Measurements from ENCODE around the gene BTBD9. TPM values are rescaled to one million over a fixed set of nuclear protein-coding genes. Genes with fewer than 3 reads are reported as not detected.

Gene BTBD9
- total RNA-seq, 2 experiments from 2014 or later, result 8.8 to 9.2 TPM

DNA sequence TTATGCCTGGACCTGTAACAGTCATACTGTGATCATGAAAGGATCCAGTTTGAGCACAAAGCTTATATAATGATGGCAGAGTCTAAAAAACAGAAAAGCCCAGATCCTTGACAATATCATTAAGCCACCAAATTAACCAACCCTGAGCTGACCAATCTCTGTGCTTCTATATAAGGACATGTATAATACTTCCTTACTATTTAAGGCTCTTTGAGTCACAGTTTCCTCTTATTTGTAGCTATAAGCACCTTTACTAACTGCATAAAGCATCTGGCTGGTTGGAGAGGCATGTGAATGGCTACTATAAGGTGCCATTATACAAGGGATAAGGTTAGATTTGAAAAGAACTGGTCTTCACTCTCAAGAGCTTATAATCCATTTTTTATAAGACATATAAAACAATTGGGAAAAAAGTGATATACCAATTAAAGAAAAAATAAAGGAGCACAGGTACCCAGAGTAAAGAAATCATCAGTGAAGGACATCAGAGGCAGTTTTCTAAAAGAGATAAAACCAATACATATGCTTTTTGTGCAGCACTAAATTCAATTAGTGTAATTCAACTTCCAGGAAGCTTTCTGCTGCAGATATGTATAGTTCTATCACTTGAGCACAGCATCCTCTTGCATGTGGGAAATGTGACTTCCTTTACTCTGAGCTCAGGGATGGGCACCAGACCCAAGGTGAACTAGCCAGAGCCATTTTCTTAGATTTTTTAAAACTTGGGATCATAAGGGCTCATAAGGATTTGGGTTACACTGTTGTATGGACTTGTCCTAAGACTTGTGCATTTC lies 121.0 kb downstream of the BTBD9 start:
- POLR2A ChIA-PET, result no interaction called here
- CTCF ChIA-PET, result interaction anchor here (0.6 kb wide), 1 partner anchor 25 kb away, joined by 3 read pairs; no protein-coding TSS in a partner anchor

DNA sequence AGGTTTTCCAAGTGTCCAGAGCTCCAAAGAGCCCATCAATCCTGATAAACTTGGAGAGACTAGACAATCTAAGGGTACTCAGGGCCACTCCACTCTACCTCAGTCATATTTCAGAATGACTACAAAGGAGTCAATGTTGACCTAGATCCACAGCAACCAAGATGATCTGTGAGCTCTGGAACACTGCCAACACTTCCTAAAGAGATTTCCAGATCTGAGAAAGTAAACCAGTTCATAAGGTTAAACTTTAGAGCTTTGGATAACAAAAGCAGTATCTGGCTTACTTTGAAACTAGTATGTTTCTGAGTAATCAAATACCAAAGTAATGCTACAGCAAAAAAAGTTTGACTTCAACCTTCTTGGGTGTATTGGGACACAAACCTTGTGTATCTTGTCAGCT lies 122.7 kb downstream of the BTBD9 start:
- POLR2A ChIA-PET, result no interaction called here
- CTCF ChIA-PET, result no interaction called here

DNA sequence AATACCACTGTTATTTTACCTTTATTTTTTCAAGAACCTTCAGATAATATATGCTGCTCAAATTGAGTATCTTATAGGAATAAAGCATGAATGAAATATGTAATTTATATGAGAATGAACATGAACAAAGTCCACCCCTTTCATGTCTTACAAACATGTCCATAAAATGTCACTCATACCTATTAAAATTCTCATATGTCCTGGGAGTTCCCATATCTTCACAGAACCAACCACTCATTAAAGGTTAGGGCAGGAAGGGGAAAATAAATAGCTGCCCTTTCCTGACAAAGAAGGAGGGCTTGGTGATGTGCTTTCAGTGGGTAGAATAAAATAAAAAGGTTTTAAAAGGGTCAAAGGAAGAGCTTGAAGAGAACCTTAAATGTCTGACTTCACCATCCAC lies 125.3 kb downstream of the BTBD9 start:
- POLR2A ChIA-PET, result no interaction called here
- CTCF ChIA-PET, result no interaction called here

DNA sequence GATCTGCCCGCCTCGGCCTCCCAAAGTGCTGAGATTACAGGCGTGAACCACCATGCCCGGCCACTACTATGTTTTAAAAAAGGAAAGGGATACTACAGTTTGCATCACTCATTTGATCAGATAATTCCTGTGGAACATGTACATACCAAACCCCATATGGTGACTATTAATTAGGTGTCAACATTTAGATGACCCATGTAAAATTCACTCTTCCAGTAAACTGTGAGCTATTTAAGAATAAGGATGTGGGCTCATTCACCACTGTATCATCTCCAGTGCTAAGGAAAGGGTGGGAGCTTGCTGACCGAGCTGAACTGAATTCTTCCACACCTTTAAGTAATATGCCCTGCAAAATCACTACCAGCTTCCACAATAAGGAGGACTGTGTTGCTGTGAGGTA lies 127.5 kb downstream of the BTBD9 start:
- CTCF ChIA-PET, result no interaction called here

DNA sequence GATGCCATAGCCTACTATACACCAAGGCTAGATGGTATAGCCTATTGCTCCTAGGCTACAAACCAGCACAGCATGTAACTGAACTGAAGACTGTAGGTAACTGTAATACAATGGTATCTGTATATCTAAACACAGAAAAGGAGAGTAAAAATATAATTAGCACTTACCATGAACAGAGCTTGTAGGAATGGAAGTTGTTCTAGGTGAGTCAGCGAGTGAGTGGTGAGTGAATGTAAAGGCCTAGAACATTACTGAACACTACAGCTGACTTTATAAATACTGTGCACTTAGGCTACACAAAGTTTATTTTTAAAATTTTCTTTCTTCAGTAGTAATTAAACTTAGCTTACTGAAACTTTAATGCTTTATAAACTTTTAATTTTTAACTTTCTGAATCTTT lies 129.5 kb downstream of the BTBD9 start:
- ChIA-PET CTCF (no interaction called here), POLR2A (no interaction called here)

More for the DNA sequence above, 127.5 kb downstream of the BTBD9 start:
- POLR2A ChIA-PET, result interaction anchor here (0.6 kb wide), 1 partner anchor 160 kb away, joined by 4 read pairs; no protein-coding TSS in a partner anchor

DNA sequence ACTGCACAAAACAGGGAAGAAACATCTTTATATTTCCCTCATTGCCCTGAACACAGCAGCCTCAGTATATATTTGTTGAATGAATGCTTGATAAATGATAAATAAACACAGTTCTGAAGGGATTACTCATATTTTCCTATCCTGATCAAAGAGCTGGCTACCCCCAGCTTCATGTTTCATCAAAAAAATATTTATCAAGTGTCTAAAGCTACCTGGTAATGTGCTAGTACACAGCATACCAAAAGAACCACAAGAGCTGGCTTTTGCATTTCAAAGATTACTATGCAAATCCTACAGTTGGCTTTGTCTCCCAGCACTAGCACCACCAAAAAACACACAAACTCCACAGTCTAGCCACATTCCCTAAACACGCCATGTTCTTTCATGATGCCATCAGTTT lies 130.0 kb downstream of the BTBD9 start:
- CTCF ChIA-PET, result no interaction called here
- POLR2A ChIA-PET, result no interaction called here

DNA sequence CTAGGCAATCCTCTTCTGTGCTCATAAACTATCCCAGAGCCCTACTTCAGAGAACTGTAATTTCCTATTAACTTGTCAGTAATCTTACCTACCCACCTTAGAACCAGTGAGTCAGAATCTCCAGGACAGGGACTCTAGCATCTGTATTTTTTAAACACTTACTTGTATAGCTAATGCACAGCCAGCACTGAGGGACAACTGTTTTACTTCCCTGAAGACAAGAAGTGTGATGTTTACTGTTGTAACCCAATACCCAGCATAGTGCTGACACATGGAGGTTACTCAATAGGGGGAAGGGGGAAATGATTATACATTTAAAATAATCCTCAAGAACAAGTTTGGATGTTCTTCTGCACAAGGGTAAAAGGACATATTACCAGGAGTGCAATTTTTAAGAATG lies 130.8 kb downstream of the BTBD9 start:
- CTCF ChIA-PET, result no interaction called here
- POLR2A ChIA-PET, result no interaction called here

DNA sequence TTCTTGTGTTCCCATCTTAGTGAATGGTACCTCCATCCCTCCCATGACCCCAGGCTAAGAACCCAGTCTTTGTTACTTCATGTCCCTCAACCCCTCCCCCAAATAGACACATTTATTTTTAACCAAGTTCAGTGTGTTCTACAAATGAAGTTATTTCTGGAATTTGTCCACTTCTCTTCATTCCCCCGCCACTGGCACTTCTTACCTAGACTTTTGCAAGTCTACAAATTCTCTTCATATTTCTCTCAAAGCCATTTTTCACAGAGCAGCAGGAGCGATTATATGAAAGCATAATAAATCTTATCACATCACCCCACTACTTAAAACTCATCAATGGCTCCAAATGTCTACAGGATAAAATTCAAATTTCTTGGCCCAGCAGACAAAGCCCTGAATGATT lies 131.4 kb downstream of the BTBD9 start:
- ChIA-PET CTCF (no interaction called here), POLR2A (no interaction called here)

DNA sequence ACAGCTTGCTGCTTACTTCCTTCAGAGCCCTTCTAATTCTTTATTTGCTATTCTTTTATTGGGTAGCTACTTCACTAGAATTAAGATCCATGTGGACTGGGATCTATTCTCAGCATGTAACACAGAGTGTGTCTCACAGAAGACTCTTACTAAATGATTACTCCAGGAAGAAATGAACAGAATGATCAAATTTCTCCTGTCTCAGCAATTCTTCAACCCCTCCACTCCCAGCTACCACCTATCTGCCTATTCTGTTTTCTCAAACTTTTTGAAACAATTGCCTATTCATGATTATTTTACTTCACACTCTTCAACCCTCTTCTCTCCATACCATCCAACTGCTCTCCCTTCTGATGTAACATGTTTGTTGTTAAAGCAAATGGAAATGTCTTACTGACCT lies 132.6 kb downstream of the BTBD9 start:
- POLR2A ChIA-PET, result no interaction called here
- CTCF ChIA-PET, result interaction anchor here (0.7 kb wide), 1 partner anchor 9 kb away, joined by 3 read pairs; no protein-coding TSS in a partner anchor

DNA sequence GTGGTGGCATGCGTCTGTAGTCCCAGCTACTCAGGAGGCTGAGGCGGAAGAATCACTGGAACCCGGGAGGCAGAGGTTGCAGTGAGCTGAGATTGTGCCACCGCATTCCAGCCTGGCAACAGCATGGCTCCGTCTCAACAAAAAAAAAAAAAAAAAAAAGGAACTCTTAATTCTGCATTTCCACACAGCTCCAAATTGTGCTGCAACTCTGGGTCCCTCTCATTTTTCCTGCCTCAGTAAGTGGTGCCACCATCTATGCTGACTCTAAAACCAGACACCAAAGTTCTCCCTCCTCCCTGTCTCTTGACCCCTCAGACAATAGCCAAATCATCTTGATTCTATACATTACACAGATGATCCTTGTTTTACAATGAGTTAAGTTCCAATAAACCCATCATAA lies 133.9 kb downstream of the BTBD9 start:
- CTCF ChIA-PET, result no interaction called here
- POLR2A ChIA-PET, result interaction anchor here (0.6 kb wide), 1 partner anchor 885 kb away, joined by 4 read pairs; no protein-coding TSS in a partner anchor

DNA sequence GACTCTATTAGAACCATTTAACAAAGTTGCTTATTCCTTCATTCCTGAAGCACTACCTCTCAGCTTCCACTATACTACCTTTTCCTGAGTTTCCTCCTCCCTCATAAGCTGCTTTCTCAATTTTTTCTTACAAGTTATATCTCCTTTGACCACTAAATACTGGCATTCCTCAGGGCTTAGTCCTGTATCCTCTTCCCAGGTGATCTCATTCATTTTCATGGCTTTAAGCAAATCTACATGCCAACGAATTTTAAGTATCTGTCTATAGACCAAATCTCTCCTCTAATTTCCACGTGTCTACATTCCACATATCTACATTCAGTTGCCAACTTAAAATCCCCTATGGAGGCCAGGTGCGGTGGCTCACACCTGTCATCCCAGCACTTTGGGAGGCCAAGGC lies 134.7 kb downstream of the BTBD9 start:
- CTCF ChIA-PET, result no interaction called here
- POLR2A ChIA-PET, result no interaction called here

DNA sequence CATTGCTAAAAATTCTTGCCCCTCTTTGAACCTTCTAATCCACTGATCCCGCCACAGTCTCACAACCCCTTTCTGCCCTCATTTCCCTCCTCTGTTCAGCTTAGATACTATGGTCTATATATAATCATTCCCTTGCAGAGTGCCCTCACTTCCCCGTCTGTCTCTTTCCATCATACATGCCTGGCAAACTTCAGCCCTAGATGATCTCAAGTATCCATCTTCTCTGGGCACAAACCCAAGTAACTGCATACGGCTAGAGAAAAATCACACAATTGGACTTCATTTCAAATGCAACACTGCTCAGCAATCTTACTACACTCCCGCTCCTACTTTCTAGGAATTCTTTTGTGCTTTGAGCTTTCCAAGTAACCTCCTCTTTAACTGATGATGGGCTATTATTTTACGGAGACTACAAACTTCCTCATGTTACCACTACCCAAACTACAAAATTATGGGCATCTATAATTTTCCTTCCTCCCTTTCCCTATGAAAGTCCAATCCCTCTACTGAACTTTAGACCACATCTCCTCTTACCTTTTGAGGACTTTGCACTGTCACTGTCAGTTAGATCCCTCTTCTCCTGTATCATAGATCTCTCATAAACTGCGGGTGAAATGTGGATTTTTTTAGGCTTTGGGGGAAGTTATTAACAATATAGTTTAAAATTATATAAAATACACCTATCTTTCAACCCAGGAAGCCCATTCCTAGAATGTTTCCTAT lies 135.6 kb downstream of the BTBD9 start:
- ChIA-PET CTCF (no interaction called here), POLR2A (no interaction called here)

DNA sequence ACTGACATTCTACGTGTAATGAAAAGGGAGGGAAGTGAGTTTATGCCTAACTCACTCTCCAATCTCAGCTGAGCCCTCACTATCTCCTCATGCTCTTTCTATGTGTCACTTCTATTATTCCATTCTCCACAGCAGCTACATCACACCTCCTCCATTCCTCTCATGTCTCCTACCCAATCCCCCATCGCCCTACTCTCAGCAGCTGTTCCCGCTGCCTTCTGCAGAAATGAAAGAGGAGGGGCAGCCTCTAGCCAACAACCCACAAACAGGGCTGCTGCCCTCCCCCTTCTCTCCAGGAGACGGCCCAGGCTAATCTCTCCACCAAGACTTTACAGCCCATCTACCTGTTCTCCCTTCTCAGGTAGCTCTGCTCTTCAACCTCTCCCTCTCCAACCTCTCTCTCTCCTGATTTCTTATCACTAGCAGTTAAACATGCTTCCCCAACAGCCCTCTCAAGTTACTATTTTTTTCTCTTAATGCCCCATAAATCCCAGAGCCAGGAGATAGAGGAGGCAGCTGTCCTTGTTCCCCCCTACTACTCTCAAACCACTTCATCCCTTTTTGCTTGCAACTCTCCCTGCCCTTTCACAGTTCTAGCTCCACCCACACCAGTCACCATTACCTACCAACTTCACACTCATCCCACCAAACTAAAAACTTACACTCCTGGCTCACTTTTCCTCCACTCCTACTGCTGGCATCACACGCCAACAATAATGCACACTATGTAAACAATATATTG lies 136.5 kb downstream of the BTBD9 start:
- CTCF ChIA-PET, result no interaction called here
- POLR2A ChIA-PET, result no interaction called here

DNA sequence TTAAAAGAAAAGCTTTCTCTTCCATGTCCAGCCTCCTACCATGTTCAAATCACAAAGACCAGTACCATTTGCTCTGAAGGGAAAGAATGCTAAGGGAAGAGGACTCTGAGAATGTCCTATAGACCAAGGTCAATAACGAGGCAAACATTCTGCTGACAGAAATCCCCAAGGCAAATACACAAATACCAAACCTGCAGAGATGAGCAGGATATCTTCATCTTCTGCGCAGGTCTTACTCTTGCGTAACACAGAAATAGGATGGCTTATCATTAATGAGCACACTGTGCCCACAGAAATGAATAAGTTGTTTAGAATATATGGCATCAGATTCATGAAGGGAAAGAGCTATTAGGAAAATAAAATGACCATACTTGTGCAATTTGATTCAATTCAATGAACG lies 137.3 kb downstream of the BTBD9 start:
- POLR2A ChIA-PET, result no interaction called here
- CTCF ChIA-PET, result no interaction called here

DNA sequence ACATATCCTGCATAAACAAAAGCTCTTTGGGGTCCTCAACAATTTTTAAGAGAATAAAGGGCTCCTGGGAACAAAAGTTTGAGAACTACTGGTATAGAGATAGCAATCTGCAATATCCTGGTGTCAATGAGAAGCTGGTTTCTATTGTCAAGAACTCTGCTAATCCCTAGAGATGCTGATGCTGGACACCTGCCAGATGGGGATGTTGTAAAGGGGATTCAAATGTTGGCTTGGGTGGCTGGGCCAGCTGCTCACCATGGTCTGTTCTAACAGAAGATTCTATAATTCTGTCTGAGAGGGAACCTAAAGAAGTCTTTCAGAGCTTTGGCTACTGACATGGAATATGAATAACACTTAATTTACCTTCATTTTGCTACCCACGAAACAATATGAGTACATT lies 137.8 kb downstream of the BTBD9 start:
- ChIA-PET CTCF (no interaction called here), POLR2A (no interaction called here)

DNA sequence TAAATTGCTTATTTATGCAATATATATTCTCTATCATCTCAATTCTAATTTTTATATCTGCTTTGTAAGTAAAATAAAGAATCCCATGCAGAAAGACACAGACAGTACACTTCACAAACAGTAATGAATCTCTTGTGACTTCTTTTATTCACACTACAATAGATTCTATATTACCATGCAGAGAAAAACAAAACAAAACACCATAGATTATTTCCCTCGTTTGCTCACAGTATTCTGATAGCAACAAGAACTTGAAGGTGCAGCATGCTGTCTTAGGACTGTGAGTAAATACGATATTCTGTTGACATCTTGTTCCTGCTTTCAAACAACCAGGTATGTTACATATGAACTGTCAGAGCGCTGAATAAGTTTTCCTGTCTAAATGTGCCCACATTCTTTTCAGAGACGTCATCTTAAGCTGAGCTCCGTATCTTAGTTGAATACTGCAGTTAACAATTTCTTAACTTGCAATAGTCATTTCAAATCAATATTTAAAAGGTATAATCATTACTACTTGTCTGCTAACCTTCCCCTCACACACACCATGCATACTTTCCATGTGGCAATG lies 140.1 kb downstream of the BTBD9 start:
- POLR2A ChIA-PET, result no interaction called here
- CTCF ChIA-PET, result interaction anchor here (0.6 kb wide), 1 partner anchor 227 kb away, joined by 3 read pairs; no protein-coding TSS in a partner anchor

DNA sequence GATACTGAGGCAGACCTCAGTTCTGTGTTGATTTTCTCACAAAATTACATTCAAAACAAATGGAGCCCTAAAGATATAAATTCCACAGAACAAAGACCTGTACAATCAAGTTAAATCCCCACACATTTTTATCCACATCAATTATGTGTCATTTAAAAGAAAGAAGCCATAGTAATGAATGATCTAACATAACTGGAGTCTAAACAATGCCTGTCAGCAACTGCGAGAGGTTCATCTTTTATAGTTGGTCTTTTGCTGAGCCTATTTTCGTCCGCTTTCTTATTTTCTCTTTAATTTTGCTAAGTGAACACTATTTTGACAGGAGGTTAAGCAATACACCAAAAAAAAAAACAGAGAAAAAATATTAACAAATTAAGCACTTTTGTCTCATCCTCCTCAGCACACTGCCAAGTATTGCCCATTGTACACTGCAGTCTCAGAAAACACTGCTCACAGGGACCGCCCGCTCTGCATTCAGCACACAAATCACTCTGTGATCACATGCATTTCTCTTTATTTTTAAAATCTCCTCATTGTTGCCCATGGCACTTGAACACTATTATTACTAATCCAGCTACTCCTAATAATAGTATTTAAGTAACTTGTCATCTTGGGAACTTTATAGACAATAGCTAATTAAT lies 140.8 kb downstream of the BTBD9 start:
- POLR2A ChIA-PET, result no interaction called here

DNA sequence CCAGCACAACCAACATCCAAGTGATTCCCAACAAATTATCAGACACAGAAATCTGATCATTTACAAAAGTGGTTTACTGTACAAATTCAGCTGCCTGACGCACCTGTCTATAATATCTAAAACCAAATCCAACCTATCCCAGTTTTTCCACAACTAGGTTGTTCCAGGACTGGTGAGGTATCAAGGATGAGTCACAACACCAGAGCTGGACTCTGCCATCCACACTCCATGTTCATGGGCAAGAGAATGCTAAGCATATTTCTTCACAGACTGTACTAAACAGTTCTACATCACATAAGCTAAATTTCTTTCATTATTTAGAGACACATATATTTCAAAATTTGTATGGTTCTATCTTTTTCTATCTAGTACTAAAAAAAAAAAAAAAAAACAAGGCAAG lies 141.6 kb downstream of the BTBD9 start:
- CTCF ChIA-PET, result interaction anchor here (0.8 kb wide), 1 partner anchor 9 kb away, joined by 3 read pairs; no protein-coding TSS in a partner anchor

More for the DNA sequence above, 140.8 kb downstream of the BTBD9 start:
- CTCF ChIA-PET, result interaction anchor here (0.6 kb wide), 1 partner anchor 228 kb away, joined by 3 read pairs; no protein-coding TSS in a partner anchor

DNA sequence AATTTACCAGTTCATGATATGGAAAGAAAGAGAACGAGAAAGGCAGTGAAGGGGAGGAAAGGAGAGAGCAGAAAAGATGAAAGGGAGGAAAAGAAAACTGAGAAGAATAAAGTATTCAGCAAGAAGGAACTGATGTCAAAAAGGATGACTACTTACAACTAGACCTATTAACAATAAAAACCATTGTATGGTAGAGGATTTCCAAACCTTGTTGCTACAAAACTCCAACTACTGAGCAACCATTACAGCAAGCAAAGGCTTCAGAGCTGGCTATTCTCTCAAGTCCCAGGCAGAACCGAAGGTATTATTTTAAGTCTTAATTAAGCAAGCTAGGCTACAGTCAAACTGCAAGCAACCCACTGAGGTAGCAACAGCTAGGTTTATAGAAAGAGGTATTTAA lies 142.2 kb downstream of the BTBD9 start:
- CTCF ChIA-PET, result interaction anchor here (0.8 kb wide), 1 partner anchor 10 kb away, joined by 3 read pairs; no protein-coding TSS in a partner anchor
- POLR2A ChIA-PET, result interaction anchor here (0.5 kb wide), 1 partner anchor 48 kb away, joined by 9 read pairs; no protein-coding TSS in a partner anchor

More for the DNA sequence above, 141.6 kb downstream of the BTBD9 start:
- POLR2A ChIA-PET, result interaction anchor here (0.5 kb wide), 1 partner anchor 47 kb away, joined by 9 read pairs; no protein-coding TSS in a partner anchor
